Measurements from ENCODE around the gene DLG2. TPM values are rescaled to one million over a fixed set of nuclear protein-coding genes. Genes with fewer than 3 reads are reported as not detected.

Gene DLG2
- total and polyA plus RNA-seq, 2 of the 8 experiments (the other 6 are each of a cell fraction or from before 2014, with no cell fraction given) = 1.7 to 14.3 TPM

DNA sequence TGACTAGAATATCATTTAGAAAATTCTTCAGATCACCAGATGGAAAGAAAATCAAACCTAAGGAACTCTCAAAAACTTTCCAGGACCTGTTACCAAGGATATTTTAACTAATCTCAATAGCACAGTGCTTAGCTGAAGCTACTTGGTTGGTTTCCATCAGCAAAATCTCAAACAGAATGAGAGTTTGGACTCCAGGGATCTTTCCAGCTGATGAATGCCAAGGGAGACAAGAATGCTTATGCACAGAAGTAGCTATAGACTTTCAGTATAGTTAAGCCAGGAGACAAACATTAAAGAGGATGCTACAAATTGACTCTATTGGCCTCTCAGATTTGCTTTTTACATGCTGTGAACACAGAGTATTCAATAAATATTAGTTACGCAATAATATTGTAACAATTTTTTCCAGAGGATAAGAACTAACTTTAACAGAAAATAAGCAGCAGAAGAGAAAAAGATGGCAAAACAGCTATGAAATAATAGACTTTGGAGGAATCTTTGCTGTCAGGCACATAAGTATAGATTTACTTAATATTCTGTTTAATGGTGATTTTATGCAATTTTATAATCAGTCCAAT lies 331.4 kb downstream of the DLG2 start:
- ChIA-PET POLR2A (ENCODE audit: partially characterized antibody) (no interaction called here), CTCF (ENCODE audit: partially characterized antibody) (no interaction called here)
- Histone ChIP-seq H2BK15ac (ENCODE audit: low read length) (no peak overlapping the region), H3K56ac (replicated peaks; ENCODE audit: insufficient read length, low read depth, low read length) (no peak overlapping the region), H3K9me3 (ENCODE audit: insufficient read depth in 2 of 2, low read depth in 1 of 2, low read length in 1 of 2) (no peaks in the 10 kb centered on the region), H3K79me1 (ENCODE audit: low read depth, low read length) (no peaks in the 10 kb centered on the region), H3K27ac (ENCODE audit: low read depth, low read length) (no peak overlapping the region), H2AK5ac (ENCODE audit: low read depth, low read length) (no peak overlapping the region), H3K4me1 (replicated peaks in 1 of 4; ENCODE audit: control insufficient read depth in 3 of 4, insufficient read depth in 4 of 4, low read length in 3 of 4) (no peaks in the 10 kb centered on the region), H2AFZ (ENCODE audit: low read length) (no peak overlapping the region), H4K20me1 (replicated peaks in 1 of 2; ENCODE audit: control insufficient read depth in 1 of 2, insufficient read depth in 2 of 2, low read length in 2 of 2) (no peaks in the 10 kb centered on the region), H2BK12ac (ENCODE audit: low read depth, low read length) (no peak overlapping the region), H3K9ac (replicated peaks in 1 of 4; ENCODE audit: extremely low read depth in 1 of 4, low read depth in 3 of 4, low read length in 3 of 4) (no peak overlapping the region), H3K4me3 (ENCODE audit: extremely low read depth in 1 of 4, insufficient read depth in 2 of 4, low read depth in 3 of 4, low read length in 4 of 4) (no peak overlapping the region), H3K23me2 (ENCODE audit: low read depth, low read length) (no peaks in the 10 kb centered on the region), H4K5ac (ENCODE audit: insufficient read length, low read depth, low read length) (no peak overlapping the region), H3K4ac (replicated peaks; ENCODE audit: insufficient read length, low read depth, low read length) (no peak overlapping the region), H4K91ac (replicated peaks; ENCODE audit: insufficient read length, low read length) (no peak overlapping the region), H3K18ac (ENCODE audit: extremely low read depth, low read length) (no peak overlapping the region), H2BK20ac (ENCODE audit: low read length) (no peak overlapping the region), H3K14ac (ENCODE audit: insufficient read length) (no peak overlapping the region), H4K8ac (ENCODE audit: extremely low read depth, insufficient read depth, low read length) (no peak overlapping the region), H3K4me2 (ENCODE audit: insufficient read depth in 1 of 2, low read depth in 2 of 2, low read length in 2 of 2) (no peak overlapping the region), H3K79me2 (ENCODE audit: control insufficient read depth in 1 of 2, insufficient read depth in 2 of 2, low read length in 2 of 2) (no peaks in the 10 kb centered on the region), H2BK5ac (ENCODE audit: low read depth, low read length) (no peak overlapping the region), H3K27me3 (replicated peaks in 1 of 4; ENCODE audit: control insufficient read depth in 3 of 4, extremely low read depth in 1 of 4, insufficient read depth in 3 of 4, low read length in 3 of 4) (peaks cover 0 to 1% (median 0%) of the 10 kb centered on the region in 4 experiments; a peak in 1 of 7 replicates), H3K36me3 (ENCODE audit: control insufficient read depth in 2 of 4, insufficient read depth in 4 of 4, low read length in 3 of 4) (no peaks in the 10 kb centered on the region), H3K23ac (ENCODE audit: insufficient read length) (no peak overlapping the region), H2BK120ac (replicated peaks; ENCODE audit: low read depth, low read length) (no peak overlapping the region)
- FAIRE-seq (no peak), DNase-seq (ENCODE audit: low read depth in 1 of 2, low spot score in 2 of 2) (no peak)
- TF ChIP-seq CTBP2 (IDR thresholded peaks at IDR 0.05; ENCODE audit: borderline replicate concordance, insufficient read depth, insufficient read length, low read length) = no peak
- TF ChIP-seq TAF1 (IDR thresholded peaks at IDR 0.05; ENCODE audit: low read depth, low read length) = no peak
- TF ChIP-seq CEBPB (IDR thresholded peaks at IDR 0.05; ENCODE audit: low read depth, low read length) = peak; percentile 70; the same call in 1 of the 2 replicates
- WGBS, 2 experiments (ENCODE audit: extremely low coverage in 1 of 2, insufficient coverage in 1 of 2, insufficient read length in 1 of 2, insufficient replicate concordance in 2 of 2, low coverage in 1 of 2, low lambda C conversion rate in 2 of 2, missing lambda C conversion rate in 1 of 2) = 94% methylated on average over 1 of the region's 1 CpG; no CpG with 5 or more reads in 1 of the 2 experiments
